Nephron progenitor cell (in vitro differentiated cells): ENCODE measurements around the gene ACOT13.

Source experiments
- DNase-seq: peaks from one replicate; pipeline ENCODE4 v3.0.0; 2021
- H3K27ac Mint-ChIP-seq: 2 replicates; pipeline ENCODE4 v1.8.0; 2021; ENCODE audit warnings: mild to moderate bottlenecking, moderate library complexity, mixed read lengths
- H3K27me3 Mint-ChIP-seq: 2 replicates; pipeline ENCODE4 v1.8.0; 2021; ENCODE audit warnings: mild to moderate bottlenecking, low read depth, mixed read lengths; ENCODE audit not compliant: poor library complexity
- H3K36me3 Mint-ChIP-seq: 2 replicates; pipeline ENCODE4 v1.8.0; 2021; ENCODE audit warnings: low read depth, mixed read lengths
- H3K4me1 Mint-ChIP-seq: 2 replicates; pipeline ENCODE4 v1.8.0; 2021; ENCODE audit warnings: mixed read lengths
- H3K4me3 Mint-ChIP-seq: 2 replicates; pipeline ENCODE4 v1.8.0; 2021; ENCODE audit warnings: mild to moderate bottlenecking, moderate library complexity, mixed read lengths
- H3K9me3 Mint-ChIP-seq: 2 replicates; pipeline ENCODE4 v1.8.0; 2021; ENCODE audit warnings: mild to moderate bottlenecking, moderate library complexity, mixed read lengths
- TF ChIP-seq, protein P1 (sequence below): fragments of 200-600 bp; sonication (generic); IDR thresholded peaks from 2 replicates; pipeline ENCODE4 v1.5.0; 2021; ENCODE audit warnings: antibody characterized with exemption

Gene ACOT13

DNA sequence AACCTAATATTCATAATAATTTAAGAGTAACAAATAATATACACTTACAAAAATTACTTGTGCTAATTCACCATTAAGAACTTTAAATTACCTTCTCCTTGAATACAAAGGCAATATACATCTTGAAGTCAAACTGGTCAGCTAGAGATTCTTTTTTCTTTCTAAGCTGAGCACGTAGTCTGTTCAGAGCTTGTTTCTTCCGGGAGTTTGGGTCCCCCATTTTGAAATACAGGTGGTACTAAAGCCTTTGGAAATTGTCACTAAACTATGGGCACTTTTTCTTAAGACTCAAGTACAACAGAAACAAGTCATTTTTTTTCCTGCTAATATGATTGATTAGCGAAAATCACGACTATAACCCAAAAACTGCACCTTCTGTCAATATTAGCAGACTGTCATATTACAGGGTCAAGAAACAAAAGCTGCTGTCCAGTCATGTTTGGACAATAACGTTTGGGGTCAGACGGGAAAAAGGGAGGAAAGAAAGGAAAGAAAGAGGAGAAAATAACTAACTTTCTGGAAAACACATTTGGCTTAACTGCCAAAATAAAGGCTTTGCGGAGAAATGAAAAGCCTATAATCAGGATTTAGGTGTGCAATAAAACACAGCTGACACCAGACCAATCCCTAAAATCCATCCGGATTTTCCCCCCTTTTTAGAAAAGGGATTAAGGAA is 51.7 kb downstream of the ACOT13 start:
- Mint-ChIP-seq H3K27ac (peak overlapping the region; percentile 97), H3K9me3 (peaks cover 6% of the 10 kb centered on the region)
- DNase-seq = no peak

DNA sequence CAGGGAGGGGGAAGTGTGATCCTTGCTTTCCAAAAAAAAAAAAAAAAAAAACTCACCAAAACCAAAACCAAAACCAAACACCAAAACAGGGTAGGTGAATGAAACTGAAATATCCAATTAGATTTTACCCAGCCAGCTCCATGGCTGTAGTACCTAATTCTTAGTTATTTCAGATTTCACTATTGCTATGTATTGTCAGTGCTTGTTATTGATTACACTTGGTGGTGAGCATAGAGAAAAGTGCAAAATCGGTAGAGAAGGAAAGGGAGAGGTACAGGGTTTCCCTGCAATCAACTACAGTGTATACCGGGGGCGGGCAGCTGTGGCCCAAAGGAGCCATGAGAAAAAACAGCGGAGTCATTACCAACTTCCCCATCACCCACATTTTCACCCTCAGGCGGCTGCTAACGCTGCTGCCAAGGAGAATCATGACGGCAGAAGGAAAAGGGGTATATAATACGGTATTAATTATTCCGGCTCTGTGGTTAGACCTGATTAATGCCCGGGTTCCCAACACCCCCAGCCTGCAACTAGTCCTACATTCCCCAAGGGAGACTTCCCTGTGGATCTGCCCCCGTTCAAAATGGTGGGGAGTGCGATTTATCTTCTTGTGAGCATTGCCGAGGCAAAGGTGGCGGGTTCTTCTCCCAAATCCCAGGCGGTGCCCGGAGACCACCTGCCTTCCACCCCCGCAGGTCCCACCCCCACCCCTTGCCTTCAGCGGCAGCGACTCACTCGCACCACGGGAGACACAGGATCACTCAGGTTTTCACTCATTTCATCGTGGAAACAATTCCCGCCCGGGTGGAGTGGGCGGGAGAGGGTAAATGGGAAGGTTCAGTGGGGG is 52.5 kb downstream of the ACOT13 start, which contains the start of gene C6orf62:
TSS of gene C6orf62 (minus strand) at position 30 of the 847 bp plus-strand sequence. CDS start 486 bp downstream, outside the sequence.
- TF ChIP-seq, protein P1, sequence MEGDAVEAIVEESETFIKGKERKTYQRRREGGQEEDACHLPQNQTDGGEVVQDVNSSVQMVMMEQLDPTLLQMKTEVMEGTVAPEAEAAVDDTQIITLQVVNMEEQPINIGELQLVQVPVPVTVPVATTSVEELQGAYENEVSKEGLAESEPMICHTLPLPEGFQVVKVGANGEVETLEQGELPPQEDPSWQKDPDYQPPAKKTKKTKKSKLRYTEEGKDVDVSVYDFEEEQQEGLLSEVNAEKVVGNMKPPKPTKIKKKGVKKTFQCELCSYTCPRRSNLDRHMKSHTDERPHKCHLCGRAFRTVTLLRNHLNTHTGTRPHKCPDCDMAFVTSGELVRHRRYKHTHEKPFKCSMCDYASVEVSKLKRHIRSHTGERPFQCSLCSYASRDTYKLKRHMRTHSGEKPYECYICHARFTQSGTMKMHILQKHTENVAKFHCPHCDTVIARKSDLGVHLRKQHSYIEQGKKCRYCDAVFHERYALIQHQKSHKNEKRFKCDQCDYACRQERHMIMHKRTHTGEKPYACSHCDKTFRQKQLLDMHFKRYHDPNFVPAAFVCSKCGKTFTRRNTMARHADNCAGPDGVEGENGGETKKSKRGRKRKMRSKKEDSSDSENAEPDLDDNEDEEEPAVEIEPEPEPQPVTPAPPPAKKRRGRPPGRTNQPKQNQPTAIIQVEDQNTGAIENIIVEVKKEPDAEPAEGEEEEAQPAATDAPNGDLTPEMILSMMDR = no peak
- Mint-ChIP-seq H3K4me1 (peaks cover 47% of the 10 kb centered on the region), H3K4me3 (peak within 1 kb of the TSS; percentile 96), H3K9me3 (peaks cover 6% of the 10 kb centered on the region), H3K27ac (peak within 1 kb of the TSS; percentile 100), H3K36me3 (peaks cover 43% of the 10 kb centered on the region), H3K27me3 (no peaks in the 10 kb centered on the region)
- peak; percentile 28 for DNase-seq

More for the DNA sequence above, 51.7 kb downstream of the ACOT13 start:
- Mint-ChIP-seq H3K27me3 (no peaks in the 10 kb centered on the region), H3K36me3 (peaks cover 51% of the 10 kb centered on the region), H3K4me1 (peaks cover 47% of the 10 kb centered on the region), H3K4me3 (peak overlapping the region; percentile 96)
- TF ChIP-seq, protein P1 = no peak

DNA sequence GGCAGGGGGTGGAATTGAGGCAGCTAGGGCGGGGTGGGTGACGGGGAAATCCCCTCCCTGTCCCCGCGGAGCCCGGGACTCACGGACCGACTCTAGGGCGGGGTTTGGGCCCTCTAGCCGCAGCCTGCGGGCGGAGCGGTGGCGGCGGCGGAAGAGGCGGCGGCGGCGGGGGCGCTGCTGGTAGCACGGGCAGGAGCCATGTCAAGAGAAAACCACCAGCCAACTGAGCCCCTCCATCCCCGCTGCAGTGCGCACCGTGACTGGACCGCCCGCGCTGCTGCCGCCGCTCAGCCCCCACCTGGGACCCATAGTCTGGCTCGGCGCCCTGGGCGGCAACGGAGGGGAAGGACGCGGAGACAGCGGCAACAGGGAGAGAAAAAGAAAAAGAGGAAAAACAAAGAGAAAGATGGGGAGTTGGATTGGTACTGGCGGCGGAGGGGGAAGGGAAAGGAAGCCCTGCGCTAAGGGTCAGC is 53.3 kb downstream of the ACOT13 start:
- Mint-ChIP-seq H3K27ac (peak overlapping the region; percentile 100), H3K27me3 (no peaks in the 10 kb centered on the region), H3K9me3 (peaks cover 6% of the 10 kb centered on the region), H3K4me1 (peaks cover 47% of the 10 kb centered on the region), H3K4me3 (peak overlapping the region; percentile 96), H3K36me3 (peaks cover 36% of the 10 kb centered on the region)
- TF ChIP-seq, protein P1 = no peak
- peak; percentile 59 for DNase-seq

DNA sequence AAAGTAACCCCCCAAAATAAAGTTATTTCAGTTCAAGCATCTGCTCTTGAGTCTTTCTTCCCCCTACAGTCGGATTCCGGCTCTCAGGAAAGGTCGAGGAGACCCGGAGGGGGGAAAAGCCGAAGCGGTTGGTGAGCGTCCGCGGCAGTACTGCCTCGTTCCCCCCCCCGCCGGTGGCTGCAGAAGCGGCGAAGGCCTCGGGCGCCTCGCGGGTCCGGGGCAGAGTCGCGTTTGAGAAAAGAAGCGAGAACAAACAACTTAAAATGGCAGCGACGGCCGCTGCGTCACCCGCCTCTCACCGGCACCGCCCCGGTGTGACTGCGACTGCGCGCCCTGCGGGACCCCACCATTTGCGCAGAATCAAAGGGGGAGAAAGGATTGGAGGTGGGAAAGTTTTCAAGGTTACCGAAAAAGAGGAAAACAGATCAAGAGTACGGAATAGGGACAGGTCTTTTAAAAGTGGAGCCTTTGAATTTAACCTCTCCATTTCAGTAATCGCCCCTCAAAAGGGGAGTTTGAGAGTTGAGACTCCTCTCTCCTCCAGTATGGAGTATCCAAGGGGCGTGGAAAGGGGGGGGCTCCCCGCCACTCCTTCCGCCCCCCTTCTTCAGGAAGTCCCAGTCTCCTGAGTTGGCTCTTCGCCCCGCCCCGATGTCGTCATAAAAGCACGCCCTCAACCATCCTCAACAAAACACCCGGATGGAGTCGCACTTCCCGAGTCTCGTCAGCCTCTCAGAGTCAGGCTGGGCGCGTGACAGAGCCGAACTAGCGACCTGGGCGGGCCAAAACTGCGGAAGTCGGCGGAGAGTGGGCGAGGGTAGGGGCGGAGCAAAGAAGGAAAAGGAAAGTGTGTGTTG is 54.0 kb downstream of the ACOT13 start:
- TF ChIP-seq, protein P1 = no peak
- Mint-ChIP-seq H3K27ac (peak overlapping the region; percentile 100), H3K4me3 (peak overlapping the region; percentile 96), H3K36me3 (peaks cover 29% of the 10 kb centered on the region), H3K27me3 (no peaks in the 10 kb centered on the region), H3K4me1 (peaks cover 44% of the 10 kb centered on the region), H3K9me3 (peaks cover 6% of the 10 kb centered on the region)
- DNase-seq = peak; percentile 99

DNA sequence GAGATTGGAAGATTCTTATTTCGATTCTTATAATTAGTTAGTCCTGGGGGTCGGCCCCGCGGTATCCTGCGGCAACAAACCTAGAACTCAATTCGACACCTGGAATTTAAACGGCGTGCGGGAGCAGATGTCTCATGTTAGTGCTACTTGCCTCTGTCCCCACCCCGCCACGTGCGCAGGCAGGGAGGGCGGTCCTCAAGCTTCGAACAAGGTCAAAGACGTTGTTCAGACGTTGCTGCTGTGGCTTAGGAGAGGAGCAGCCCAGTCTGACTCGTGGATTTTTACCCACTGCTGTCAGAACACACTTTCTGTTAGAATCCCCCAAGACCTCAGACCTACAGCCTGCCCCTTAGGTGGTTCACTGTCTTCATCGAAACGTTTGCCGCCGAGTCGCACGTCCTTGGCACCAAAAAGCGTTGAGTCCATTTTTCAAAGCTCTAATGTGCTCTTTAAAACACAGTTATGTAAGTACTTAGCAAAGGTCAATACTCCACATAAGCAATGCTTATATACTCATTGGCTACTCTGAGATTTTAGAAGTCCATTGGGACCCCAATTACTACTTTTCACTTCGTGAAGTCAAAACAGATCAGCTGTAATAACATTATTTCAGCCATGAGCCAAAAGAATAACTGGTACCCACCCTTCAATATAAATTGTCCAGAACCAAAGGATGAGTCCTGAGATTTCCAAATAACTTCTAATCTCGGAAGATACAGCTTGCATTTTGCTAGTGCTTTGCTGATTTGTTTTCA is 54.8 kb downstream of the ACOT13 start:
- Mint-ChIP-seq H3K36me3 (peaks cover 21% of the 10 kb centered on the region), H3K4me3 (peak overlapping the region; percentile 96), H3K4me1 (peaks cover 36% of the 10 kb centered on the region), H3K27ac (peak overlapping the region; percentile 100), H3K27me3 (no peaks in the 10 kb centered on the region), H3K9me3 (peaks cover 6% of the 10 kb centered on the region)
- no peak for DNase-seq
- TF ChIP-seq, protein P1 = no peak
